Ureter (tissue), 1 donor: ENCODE measurements around the gene ARHGAP6. TPM values are rescaled to one million over a fixed set of nuclear protein-coding genes. Genes with fewer than 3 reads are reported as not detected.

Source experiments
- DNase-seq: peaks from one replicate; pipeline ENCODE4 v3.0.0-alpha.2; 2020; ENCODE audit warnings: low spot score
- total RNA-seq: library from RNA; stranded (reverse); gene quantifications from one replicate; pipeline ENCODE4 v1.2.4, GENCODE V29; 2023
- donor health status: DM: yes; HTN: yes; CAD: no.

The ARHGAP6 gene
- total RNA-seq, 1 donor from 2014 or later, result 29.6 TPM

DNA sequence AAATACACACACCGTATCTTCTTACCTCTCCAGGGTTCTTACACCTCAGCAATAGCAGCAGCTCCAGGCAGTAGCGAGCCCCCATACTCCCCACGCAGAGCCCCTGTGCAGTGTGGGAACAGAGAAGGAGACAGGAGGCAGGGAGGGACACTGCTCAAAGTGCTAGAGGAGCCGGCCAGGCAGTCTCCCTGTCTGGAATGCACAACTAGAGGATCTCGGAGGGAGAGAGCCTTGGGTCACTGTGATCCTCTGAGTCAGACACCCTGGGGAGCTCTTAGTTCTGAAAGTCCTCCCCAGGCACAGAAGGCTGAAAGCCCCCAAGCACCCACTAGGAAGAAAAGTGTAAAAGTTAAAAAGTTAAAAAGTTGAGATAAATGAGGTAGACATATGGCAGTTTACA lies 356.5 kb downstream of the ARHGAP6 start:
- no peak for DNase-seq

DNA sequence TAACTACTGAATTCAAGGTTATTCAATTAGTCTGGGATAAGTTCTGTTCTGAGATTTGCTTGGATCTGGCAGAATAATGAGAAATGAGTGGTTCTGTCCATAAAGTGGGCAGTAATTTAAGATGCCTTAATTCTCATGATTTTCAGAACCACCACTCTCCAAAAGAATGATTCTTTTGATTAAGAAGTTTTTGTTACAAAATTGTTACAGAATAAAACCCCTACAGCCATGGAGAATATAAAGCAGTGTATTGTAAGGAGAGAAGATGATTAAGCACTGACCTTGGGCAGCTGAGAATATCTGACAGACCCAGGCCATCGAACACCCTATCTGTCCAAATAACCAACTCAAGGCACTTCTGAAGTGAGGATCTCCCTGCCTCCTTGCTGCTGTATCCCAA lies 360.1 kb downstream of the ARHGAP6 start:
- no peak for DNase-seq

DNA sequence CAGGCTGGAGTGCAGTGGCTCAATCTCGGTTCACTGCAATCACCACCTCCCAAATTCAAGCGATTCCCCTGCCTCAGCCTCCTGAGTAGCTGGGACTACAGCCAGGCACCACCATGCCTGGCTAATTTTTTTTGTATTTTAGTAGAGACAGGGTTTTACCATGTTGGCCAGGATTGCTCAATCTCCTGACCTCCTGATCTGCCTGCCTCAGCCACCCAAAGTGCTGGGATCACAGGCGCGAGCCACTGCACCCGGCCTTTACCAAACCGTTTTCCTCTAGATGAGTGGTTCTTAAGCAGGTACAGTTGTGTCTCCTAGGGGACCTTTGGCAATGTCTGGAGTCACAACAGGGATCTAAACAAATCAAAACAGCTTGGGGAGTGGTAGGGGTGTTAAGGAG lies 360.9 kb downstream of the ARHGAP6 start:
- DNase-seq, result no peak

DNA sequence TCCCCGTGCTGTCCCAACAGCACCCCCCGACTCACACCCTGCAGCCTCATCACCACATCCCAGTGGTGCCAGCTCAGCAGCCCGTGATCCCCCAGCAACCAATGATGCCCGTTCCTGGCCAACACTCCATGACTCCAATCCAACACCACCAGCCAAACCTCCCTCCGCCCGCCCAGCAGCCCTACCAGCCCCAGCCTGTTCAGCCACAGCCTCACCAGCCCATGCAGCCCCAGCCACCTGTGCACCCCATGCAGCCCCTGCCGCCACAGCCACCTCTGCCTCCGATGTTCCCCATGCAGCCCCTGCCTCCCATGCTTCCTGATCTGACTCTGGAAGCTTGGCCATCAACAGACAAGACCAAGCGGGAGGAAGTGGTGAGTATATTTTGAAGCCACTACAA lies 367.1 kb downstream of the ARHGAP6 start:
- no peak for DNase-seq

DNA sequence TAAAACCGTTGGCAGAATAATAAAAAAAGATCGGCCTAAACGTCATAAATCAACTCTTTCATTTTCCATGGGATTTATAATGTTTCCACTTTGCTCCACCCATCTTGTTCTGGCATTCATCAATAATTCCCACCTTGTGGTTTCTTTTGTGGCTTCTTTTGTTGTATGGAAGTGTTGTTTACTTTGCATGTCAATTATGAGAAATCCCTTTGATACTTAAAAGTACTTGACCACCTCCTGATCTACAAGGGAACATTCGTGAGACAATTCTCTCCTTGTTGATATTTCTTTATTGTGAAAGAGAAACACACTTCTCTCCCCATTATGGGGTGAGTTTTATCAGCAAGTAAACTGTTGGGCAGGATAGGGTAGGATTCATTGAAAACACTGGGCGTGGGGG lies 369.7 kb downstream of the ARHGAP6 start:
- DNase-seq, result no peak

DNA sequence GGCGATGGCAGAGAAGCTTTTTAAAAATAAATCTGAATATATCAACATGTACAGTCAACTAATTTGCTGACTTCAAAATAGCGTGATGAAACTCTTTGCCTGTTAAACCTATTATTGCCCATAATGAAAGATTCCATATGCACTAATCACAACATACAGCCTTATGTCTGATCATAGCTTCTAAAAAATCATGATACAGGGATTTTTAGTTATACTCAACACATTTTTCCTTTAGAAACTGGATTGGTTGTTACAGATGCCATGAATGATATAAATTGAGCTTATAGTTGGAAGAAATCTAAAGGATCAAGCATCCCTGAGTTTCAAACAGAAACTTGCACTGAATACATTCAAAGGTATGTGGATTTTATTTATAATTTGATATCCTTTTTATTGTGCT lies 372.6 kb downstream of the ARHGAP6 start, which contains the start of gene AMELX:
Gene AMELX, plus strand, starts transcription at position 301 of the 400 bp plus-strand sequence. CDS start 1,376 bp downstream, outside the sequence.
- no peak for DNase-seq

DNA sequence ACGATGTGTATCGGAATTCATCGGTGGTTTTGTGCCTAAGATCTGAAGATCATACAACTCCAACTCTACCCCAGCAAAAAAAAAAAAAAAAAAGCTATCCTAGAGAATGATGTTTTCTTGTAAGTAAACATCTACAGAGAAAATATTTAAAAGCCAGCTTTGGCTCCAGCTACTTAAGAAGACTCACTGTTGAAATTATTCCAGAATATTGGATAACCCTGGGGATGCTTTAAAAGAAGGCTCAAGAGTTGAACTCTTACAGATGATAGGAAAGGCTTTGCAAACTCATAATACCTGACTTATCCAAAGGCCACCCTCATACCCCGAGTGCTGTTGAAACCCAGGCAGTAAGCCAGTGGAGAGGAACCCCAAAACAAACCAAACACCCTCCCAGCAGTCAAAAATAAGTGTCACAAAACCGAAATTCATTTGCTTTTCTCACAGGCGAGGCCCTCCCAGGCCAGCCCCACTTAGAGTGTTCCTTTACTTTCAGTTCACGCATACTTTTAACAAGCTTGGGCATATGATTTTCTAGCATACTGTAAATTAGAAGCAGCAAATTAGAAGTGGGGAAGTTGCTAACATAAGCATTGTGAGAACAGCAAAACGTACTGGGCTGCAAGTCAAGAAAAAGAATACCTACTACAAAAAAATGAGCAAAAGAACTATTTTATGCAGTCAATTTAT lies 375.2 kb downstream of the ARHGAP6 start:
- no peak for DNase-seq

DNA sequence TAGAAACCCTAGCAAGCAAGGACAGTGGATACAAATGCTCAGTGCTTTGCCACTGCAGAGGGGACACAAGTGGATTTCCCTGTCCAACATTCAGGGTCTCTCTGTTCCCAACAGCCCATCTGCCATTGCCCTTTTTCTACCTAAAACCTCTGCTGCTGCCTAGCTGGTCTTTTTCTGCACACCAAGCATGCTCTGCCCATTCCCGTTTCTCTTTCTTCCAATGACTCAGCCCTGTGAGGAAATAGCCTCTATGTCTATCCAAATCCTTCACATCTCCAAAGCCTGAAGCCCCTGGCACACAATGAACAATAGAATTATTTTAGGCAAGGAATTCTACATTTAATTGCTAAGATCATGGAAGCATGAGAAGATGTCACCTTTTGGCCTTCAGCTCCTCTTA lies 378.2 kb downstream of the ARHGAP6 start:
- DNase-seq, result no peak

DNA sequence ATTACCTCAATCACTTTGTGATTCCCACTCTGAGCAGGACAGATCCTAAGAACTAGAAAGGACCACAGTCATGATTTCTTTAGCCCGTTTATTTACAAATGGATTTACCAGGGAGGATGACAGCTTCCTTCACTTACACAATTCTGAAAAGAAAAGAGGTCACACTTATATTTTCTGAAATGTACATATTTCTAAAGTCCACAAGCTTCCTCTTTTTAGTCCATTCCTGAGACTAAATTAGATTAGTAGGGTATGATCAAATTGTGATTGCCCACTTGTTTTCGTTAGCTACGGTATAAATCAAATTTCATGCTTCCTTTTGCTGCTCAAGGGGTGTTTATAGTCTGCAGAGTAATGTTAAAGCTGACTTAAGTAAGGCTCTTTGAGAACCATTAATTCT lies 380.1 kb downstream of the ARHGAP6 start:
- DNase-seq, result no peak

DNA sequence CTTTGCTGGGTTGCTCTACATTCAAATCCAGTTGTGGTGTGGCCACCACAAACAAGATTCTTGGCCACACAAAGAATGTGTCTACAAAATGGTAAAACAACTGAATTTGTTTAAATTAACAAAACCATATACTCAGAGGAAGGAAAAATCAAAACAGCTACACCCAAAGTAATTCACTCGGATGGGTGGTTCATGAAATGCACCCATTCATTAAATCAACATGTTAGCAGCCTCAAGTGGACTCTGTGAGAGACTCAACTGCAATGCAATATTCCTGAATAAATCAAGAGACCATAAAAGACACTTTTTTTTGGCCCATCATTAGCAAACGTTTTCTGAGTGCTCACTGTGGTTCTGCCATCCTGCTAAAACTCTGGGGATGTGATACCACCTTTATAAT lies 383.7 kb downstream of the ARHGAP6 start:
- DNase-seq, result no peak

DNA sequence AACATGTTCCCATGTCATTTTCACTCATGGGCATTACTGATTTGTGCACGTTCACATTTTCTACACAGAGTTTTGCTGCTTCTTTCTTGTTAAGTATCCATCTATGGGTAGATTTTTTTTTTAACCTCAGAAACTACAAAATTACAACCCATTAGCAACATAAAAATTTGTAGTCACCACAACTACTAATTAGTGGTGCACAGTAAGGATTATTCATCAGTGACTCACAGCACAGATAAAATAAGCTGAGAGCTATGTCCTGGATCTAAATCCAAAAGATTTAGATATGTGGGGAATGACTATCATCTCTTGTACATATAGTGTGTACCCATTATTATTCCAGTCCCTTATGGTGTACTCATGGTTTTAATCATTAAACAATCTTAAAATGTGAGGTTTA lies 392.2 kb downstream of the ARHGAP6 start:
- DNase-seq, result no peak

DNA sequence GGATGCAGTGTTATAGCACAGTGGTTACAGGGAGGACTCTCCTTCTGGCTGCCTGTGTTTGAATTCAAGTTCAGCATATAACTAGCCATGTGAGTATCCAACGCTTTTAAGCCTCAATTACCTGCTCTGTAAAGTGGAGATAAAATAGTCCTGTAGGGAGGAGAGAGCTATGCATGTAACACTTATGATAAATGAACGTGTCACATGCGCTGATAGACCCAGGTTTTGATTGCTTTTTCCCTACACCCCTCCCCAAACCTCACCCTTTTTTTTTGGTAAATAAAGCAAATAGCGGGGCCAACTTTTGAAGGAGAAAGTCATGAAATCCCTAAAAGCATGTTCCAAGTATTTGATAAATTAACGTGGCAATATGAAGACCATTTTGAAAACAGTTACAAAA lies 392.9 kb downstream of the ARHGAP6 start:
- DNase-seq, result no peak

DNA sequence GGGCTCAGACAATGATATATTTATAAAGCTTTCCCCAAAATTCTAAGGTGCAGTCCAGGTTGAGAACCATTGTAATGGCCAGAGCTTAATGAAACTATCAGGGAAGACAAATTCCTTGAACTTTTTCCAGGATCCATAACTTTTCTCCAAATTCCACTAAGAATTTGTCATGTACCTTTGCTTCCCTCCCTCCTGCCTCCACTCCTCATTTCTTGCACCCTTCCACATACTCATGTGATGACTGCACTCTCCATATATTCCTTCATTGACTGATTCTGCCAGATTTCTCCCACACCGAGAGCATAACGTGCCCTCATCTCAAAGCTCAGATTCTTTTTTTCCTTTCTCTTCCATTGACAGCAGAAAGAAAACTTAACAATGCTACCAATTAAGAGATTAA lies 393.4 kb downstream of the ARHGAP6 start:
- DNase-seq, result no peak

DNA sequence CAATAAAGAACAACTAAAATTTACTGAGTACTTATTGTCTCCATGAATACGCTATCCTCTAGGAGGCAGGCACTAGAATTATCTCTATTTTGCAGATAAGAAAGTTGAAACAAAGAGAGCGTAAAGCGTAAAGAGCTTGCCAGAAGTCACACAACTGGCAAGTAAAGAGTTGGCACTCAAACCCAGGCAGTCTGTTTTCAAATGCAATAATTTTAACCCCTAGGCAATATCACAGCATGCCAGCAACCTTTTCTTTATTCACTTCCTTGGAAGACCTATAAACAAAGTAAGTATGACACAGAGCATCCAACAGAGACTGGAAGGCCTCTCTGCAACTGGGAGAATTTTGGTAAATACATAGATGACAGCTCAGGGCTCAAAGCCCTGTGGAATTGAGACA lies 395.7 kb downstream of the ARHGAP6 start:
- DNase-seq, result no peak

DNA sequence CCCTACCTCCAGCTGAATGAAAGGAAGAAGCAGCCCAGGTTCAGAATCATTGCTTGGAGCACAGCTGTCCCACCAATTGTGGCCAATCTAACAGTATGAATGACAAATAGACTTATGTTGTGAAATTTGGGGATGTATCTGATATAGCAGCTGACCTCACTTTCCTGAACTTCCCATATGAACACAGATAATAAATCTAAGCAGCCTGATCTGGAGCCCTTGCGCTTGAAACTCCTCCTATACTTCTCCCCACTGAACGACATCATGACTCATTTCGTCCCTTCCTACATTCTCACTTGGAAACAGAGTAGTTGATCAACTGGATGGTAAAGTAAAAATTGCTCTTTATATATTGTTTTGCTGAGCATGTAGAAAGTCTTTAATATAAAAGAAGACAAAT lies 396.7 kb downstream of the ARHGAP6 start:
- no peak for DNase-seq

DNA sequence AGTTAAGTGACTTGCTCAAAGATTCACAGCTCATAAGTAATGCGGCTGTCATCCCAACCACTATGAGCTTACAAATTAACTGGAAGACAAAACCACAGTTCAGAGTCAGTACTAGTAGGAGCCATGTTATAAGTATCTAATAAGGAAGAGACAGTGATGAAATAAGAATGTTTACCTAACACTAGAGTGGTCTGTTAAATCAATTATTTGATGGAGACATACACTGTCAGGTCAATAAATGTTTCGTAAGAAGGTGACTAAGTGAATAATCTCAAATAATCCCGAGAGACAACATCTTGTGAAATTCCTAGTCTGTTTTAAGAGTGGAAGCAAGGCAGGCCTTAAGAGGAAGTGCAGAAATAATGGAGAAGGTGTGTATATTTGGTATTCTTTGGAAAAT lies 398.3 kb downstream of the ARHGAP6 start:
- DNase-seq, result no peak

DNA sequence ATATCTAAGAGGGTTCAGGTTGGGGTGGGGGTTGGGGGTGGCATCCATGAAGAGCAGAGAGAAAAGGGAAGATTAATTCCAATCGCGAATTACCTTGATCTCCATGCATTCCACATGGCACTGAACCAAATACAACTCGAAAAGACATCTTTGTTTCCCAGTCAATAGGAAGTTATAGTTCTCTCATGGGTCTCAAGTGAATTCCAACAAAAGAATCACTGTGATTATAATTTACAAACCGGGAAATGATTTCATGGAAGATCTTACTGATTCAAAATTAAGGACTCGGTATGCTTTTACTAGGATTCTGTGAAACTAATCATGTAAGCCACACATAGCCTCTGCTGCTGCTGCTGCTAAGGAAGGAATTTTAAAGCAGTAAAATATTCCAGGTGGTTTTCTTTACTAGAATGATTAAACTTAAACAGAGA lies 399.1 kb downstream of the ARHGAP6 start:
- no peak for DNase-seq

DNA sequence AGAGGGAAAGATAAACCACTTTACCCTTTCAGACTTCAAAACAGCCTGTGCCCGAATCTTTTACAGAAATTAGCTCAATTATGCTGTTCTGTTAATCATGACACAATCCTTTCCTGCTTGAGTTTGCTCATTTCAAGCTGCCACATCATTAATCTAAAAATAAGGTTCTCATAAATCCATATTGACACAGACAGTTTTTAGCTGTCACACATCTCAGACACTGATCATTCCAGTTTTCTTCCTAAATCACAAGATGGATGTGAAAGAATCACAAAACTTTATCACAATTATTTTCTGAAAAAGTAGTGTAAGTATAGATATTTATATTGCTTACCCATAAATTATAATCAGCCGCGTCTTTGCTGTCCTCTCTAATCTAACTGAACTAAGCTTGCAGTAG lies 400.4 kb downstream of the ARHGAP6 start:
- no peak for DNase-seq

DNA sequence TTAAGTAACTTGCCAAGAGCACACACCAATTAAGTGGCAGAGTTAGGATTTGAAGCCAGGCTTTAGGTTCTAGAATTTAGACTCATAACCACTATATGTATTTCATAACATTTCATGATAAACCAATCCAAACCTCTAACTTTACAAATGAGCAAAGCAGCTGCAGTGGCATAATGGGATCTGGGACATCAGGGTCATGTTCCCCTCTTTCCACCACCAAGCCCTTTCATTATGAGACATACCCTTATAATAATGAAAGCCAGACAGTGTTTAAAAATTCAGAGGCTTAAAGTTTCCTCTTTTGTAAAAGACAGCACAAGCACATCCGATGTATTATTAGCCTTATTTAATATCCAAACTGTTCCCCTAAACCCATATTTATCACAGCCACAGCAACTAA lies 400.8 kb downstream of the ARHGAP6 start:
- DNase-seq, result no peak

DNA sequence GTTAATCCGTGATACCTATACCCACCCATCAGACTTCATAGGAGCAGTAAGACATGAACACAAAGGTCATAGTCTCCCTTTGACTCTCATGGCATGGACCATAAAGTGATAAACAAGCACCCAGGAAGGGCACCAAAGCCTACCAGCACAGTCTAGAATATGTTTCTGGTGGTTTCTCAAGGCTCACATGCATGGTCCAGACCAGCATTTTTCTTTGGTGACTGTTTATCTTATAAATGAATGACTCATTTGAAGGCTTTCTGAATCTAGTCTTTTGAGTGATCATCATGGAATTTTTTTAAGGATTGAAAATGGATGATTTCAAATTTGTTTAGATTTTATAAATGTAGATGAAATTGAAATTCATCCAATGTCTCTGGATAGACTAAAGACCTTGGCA lies 404.5 kb downstream of the ARHGAP6 start:
- no peak for DNase-seq

DNA sequence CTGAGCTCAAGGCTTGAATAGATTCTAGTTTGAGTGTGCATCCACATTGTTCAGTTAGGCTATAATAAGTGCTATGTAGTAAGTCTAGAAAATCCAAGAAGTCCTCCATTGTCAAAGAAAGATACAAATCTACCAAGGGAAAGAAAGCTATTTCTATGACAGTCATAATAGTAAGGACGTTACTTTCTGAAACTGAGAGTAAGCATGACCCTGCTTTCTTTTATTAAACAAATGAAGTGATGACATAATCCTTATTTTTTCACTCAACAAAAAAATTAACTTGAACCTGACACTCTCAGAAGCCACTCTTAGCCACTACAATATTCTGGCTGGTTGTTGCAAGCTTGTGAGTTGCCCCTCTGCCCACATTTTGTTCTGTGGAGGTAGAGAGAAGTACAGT lies 406.3 kb downstream of the ARHGAP6 start:
- DNase-seq, result no peak

DNA sequence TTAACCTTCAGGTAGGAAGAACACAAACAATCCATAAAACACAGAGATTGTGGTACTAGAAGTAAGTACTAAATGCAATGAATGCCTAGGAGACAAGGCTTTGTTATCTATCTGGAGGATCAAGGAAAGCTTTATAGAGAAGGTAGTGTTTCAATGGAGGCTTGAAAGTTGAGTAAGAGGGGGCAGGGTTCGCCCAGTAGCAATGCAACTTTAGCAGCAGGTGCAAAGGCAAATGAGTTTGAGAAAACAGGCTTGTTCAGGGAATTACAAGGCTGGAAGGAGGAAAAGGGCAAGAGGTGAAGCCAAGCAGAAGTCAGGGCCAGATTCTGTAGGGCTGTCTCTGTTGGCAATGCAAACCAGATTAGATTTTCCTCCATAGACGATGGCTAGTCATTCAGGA lies 408.0 kb downstream of the ARHGAP6 start:
- no peak for DNase-seq

DNA sequence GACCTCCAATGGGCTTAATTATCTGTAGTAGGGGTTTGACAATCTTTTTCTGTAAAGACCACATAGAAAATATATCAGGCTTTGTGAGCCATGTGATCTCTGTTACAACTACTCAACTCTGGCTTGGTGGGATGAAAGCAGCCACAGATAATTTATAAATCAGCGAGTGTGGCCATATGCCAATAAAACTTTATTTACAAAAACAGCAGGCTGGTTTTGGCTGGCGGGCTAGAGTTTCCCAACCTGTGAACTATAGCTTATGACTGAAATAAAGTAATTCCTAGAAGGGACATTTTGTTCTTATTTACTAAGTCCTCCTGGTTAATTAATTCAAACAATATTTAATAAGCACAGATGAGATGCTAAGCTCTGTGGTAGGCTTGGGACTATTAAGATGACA lies 408.4 kb downstream of the ARHGAP6 start:
- DNase-seq, result no peak

DNA sequence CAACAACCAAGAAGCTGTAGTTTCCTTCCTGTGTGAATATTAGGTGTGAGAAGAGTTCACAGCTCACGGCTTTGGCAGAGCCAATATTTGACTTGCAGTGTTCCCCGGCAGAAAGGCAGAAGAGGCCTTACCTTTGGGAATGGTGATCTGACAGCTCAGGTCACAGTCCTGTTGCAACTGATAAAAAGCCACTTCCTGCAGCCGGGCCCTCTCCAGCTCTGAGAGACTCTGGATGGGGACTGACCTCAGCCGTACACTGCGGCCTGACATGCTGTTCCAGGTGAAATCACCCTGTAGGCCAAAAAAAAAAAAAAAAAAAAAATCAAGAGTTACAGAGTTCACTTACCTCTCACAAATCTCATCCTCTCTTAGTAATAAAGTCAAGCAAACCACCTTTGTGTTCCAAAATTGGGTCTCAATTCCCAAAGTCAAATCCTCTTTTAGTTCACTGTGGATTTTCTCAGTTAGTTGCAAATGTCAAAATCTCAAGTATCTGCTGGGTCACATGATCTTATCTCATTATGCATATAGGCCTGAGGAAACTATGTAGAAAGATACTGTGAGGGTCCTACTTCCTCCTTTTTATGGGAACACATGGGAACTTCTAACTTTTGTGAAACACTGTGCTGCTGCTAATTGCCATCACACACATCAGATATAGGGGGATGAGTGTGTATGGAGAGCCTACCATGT lies 411.2 kb downstream of the ARHGAP6 start:
- no peak for DNase-seq
